ENCODE data around the gene CDPF1. TPM values are rescaled to one million over a fixed set of nuclear protein-coding genes. Genes with fewer than 3 reads are reported as not detected.

CDPF1 gene
- total RNA-seq, 1 donor from 2014 or later, result 12.9 TPM

GRCh38 chr22:46242076-46242475 is 8.0 kb downstream of the CDPF1 start:
- TF ChIP-seq CTCF (conservative IDR thresholded peaks at IDR 0.05), result no peak
- H3K27me3 Mint-ChIP-seq, result no peaks in the 10 kb centered on the region

GRCh38 chr22:46241396-46242007 is 8.6 kb downstream of the CDPF1 start:
- no peak for TF ChIP-seq CTCF (conservative IDR thresholded peaks at IDR 0.05)
- DNase-seq (ENCODE audit: extremely low spot score, unreplicated experiment), result no peak
- Mint-ChIP-seq H3K9me3 (no peaks in the 10 kb centered on the region), H3K27ac (no peak overlapping the region), H3K36me3 (peaks cover 8% of the 10 kb centered on the region), H3K4me1 (ENCODE audit: unreplicated experiment) (peaks cover 6% of the 10 kb centered on the region), H3K4me3 (no peak overlapping the region), H3K27me3 (no peaks in the 10 kb centered on the region)

More at GRCh38 chr22:46242076-46242475, 8.0 kb downstream of the CDPF1 start:
- Mint-ChIP-seq H3K4me3 (no peak overlapping the region), H3K36me3 (peaks cover 5% of the 10 kb centered on the region), H3K27ac (no peak overlapping the region), H3K9me3 (no peaks in the 10 kb centered on the region), H3K4me1 (ENCODE audit: unreplicated experiment) (peaks cover 6% of the 10 kb centered on the region)
- DNase-seq (ENCODE audit: extremely low spot score, unreplicated experiment), result no peak

- H3K36me3 Mint-ChIP-seq, result peaks cover 9% of the 10 kb centered on the region
- TF ChIP-seq CTCF (conservative IDR thresholded peaks at IDR 0.05), result no peak
- no peak overlapping the region for H3K4me3 Mint-ChIP-seq
- no peaks in the 10 kb centered on the region for H3K27me3 Mint-ChIP-seq
- no peak for DNase-seq (ENCODE audit: extremely low spot score, unreplicated experiment)
- no peaks in the 10 kb centered on the region for H3K9me3 Mint-ChIP-seq
- H3K4me1 Mint-ChIP-seq (ENCODE audit: unreplicated experiment), result peaks cover 6% of the 10 kb centered on the region
- H3K27ac Mint-ChIP-seq, result no peak overlapping the region
These were observed 9.2 kb downstream of the CDPF1 start for GRCh38 chr22:46240907-46241306.

- no peak overlapping the region for H3K27ac Mint-ChIP-seq
- DNase-seq (ENCODE audit: extremely low spot score, unreplicated experiment), result no peak
- H3K9me3 Mint-ChIP-seq, result no peaks in the 10 kb centered on the region
- peaks cover 9% of the 10 kb centered on the region for H3K36me3 Mint-ChIP-seq
- no peak overlapping the region for H3K4me3 Mint-ChIP-seq
- H3K4me1 Mint-ChIP-seq (ENCODE audit: unreplicated experiment), result peaks cover 6% of the 10 kb centered on the region
- H3K27me3 Mint-ChIP-seq, result no peaks in the 10 kb centered on the region
- TF ChIP-seq CTCF (conservative IDR thresholded peaks at IDR 0.05), result no peak
These were observed 9.6 kb downstream of the CDPF1 start for GRCh38 chr22:46240506-46240905.

- Mint-ChIP-seq H3K36me3 (peaks cover 9% of the 10 kb centered on the region), H3K27me3 (no peaks in the 10 kb centered on the region), H3K9me3 (no peaks in the 10 kb centered on the region), H3K27ac (no peak overlapping the region), H3K4me1 (ENCODE audit: unreplicated experiment) (peaks cover 6% of the 10 kb centered on the region), H3K4me3 (no peak overlapping the region)
- DNase-seq (ENCODE audit: extremely low spot score, unreplicated experiment), result no peak
- TF ChIP-seq CTCF (conservative IDR thresholded peaks at IDR 0.05), result no peak
These were observed 10.0 kb downstream of the CDPF1 start for GRCh38 chr22:46240073-46240472.

Measured in type B pancreatic cell (in vitro differentiated cells).